Measurements from ENCODE around the gene CHMP6. TPM values are rescaled to one million over a fixed set of nuclear protein-coding genes. Genes with fewer than 3 reads are reported as not detected.

The CHMP6 gene
- total and polyA plus RNA-seq, 7 experiments from 2014 or later: 26.4 to 55.4 (median 46.2) TPM

- no peak overlapping the region for H3K27ac Mint-ChIP-seq
- Histone ChIP-seq H3K4me3 (ENCODE audit: low read length) (no peak overlapping the region), H3K27ac (ENCODE audit: low read depth, low read length) (no peak overlapping the region), H3K9me3 (ENCODE audit: control insufficient read depth in 2 of 3, low read length in 3 of 3) (no peaks in the 10 kb centered on the region), H3K4me1 (ENCODE audit: control insufficient read depth in 2 of 2, insufficient read depth in 2 of 2, low read length in 2 of 2) (peaks cover 0 to 6% of the 10 kb centered on the region in 2 donors), H3K27me3 (ENCODE audit: control insufficient read depth in 2 of 2, insufficient read depth in 2 of 2, low read length in 2 of 2) (no peaks in the 10 kb centered on the region), H3K36me3 (ENCODE audit: control insufficient read depth in 2 of 3, insufficient read depth in 3 of 3, low read length in 3 of 3) (peaks cover 0 to 58% (median 11%) of the 10 kb centered on the region in 3 experiments)
- H3K4me3 Mint-ChIP-seq: no peak overlapping the region
- peaks cover 0 to 12% (median 0%) of the 10 kb centered on the region in 5 donors for H3K27me3 Mint-ChIP-seq
- peaks cover 7 to 23% (median 15%) of the 10 kb centered on the region in 7 donors for H3K4me1 Mint-ChIP-seq
- peaks cover 0 to 9% (median 4%) of the 10 kb centered on the region in 5 donors for H3K36me3 Mint-ChIP-seq
- no peaks in the 10 kb centered on the region for H3K9me3 Mint-ChIP-seq
- intact Hi-C loops (cut with micrococcal nuclease): no loop called here
- CTCF ChIA-PET: no interaction called here
- ATAC-seq (peak; percentile 26), DNase-seq (no peak)
- POLR2A ChIA-PET: no interaction called here
Observed at GRCh38 chr17:80997424-80998117, 5.9 kb downstream of the CHMP6 start.

- Histone ChIP-seq H3K36me3 (ENCODE audit: control insufficient read depth in 2 of 3, insufficient read depth in 3 of 3, low read length in 3 of 3) (peaks cover 0 to 58% (median 11%) of the 10 kb centered on the region in 3 experiments), H3K4me3 (ENCODE audit: low read length) (no peak overlapping the region), H3K4me1 (ENCODE audit: control insufficient read depth in 2 of 2, insufficient read depth in 2 of 2, low read length in 2 of 2) (no peaks in the 10 kb centered on the region), H3K27ac (ENCODE audit: low read depth, low read length) (no peak overlapping the region), H3K9me3 (ENCODE audit: control insufficient read depth in 2 of 3, low read length in 3 of 3) (no peaks in the 10 kb centered on the region), H3K27me3 (ENCODE audit: control insufficient read depth in 2 of 2, insufficient read depth in 2 of 2, low read length in 2 of 2) (no peaks in the 10 kb centered on the region)
- intact Hi-C loops (cut with micrococcal nuclease): no loop called here
- Mint-ChIP-seq H3K36me3 (peaks cover 0 to 9% (median 4%) of the 10 kb centered on the region in 5 donors), H3K4me1 (peaks cover 4 to 20% (median 11%) of the 10 kb centered on the region in 7 donors), H3K27ac (peak overlapping the region in 1 of 9 donors; percentile 57), H3K9me3 (no peaks in the 10 kb centered on the region), H3K27me3 (peaks cover 0 to 17% (median 0%) of the 10 kb centered on the region in 5 donors), H3K4me3 (no peak overlapping the region)
- ATAC-seq (no peak), DNase-seq (no peak)
- POLR2A ChIA-PET: no interaction called here
- CTCF ChIA-PET: interaction anchor here (1.1 kb wide), 1 partner anchor 104 kb away, joined by 3 read pairs; no protein-coding TSS in a partner anchor
Observed at GRCh38 chr17:80998118-80998747, 6.6 kb downstream of the CHMP6 start.

- DNase-seq: no peak
- no peak overlapping the region for H3K4me3 ChIP-seq (ENCODE audit: low read length)
- peaks cover 0 to 3% of the 10 kb centered on the region in 2 donors for H3K27me3 ChIP-seq (ENCODE audit: control insufficient read depth in 2 of 2, insufficient read depth in 2 of 2, low read length in 2 of 2)
- peaks cover 0 to 5% of the 10 kb centered on the region in 2 donors for H3K4me1 ChIP-seq (ENCODE audit: control insufficient read depth in 2 of 2, insufficient read depth in 2 of 2, low read length in 2 of 2)
- H3K27me3 Mint-ChIP-seq: peaks cover 0 to 23% (median 0%) of the 10 kb centered on the region in 5 donors
- no peak for ATAC-seq
- POLR2A ChIA-PET: no interaction called here
- peaks cover 0 to 58% (median 11%) of the 10 kb centered on the region in 3 experiments for H3K36me3 ChIP-seq (ENCODE audit: control insufficient read depth in 2 of 3, insufficient read depth in 3 of 3, low read length in 3 of 3)
- no peaks in the 10 kb centered on the region for H3K9me3 ChIP-seq (ENCODE audit: control insufficient read depth in 2 of 3, low read length in 3 of 3)
- no peak overlapping the region for H3K4me3 Mint-ChIP-seq
- H3K27ac Mint-ChIP-seq: peak overlapping the region in 1 of 9 donors; percentile 57
- H3K4me1 Mint-ChIP-seq: peaks cover 0 to 19% (median 12%) of the 10 kb centered on the region in 7 donors
- CTCF ChIA-PET: interaction anchor here (0.6 to 1.1 kb wide), 2 partner anchors 103 to 1939 kb away, joined by 3 read pairs; no protein-coding TSS in a partner anchor
- H3K27ac ChIP-seq (ENCODE audit: low read depth, low read length): no peak overlapping the region
- H3K9me3 Mint-ChIP-seq: no peaks in the 10 kb centered on the region
- intact Hi-C loops (cut with micrococcal nuclease): no loop called here
- H3K36me3 Mint-ChIP-seq: peaks cover 0 to 9% (median 4%) of the 10 kb centered on the region in 5 donors
Observed at GRCh38 chr17:80998748-80999535, 7.3 kb downstream of the CHMP6 start.

- Histone ChIP-seq H3K36me3 (ENCODE audit: control insufficient read depth in 2 of 3, insufficient read depth in 3 of 3, low read length in 3 of 3) (peaks cover 0 to 58% (median 11%) of the 10 kb centered on the region in 3 experiments), H3K4me3 (ENCODE audit: low read length) (no peak overlapping the region), H3K27ac (ENCODE audit: low read depth, low read length) (no peak overlapping the region), H3K27me3 (ENCODE audit: control insufficient read depth in 2 of 2, insufficient read depth in 2 of 2, low read length in 2 of 2) (peaks cover 3% of the 10 kb centered on the region in 2 donors), H3K9me3 (ENCODE audit: control insufficient read depth in 2 of 3, low read length in 3 of 3) (no peaks in the 10 kb centered on the region), H3K4me1 (ENCODE audit: control insufficient read depth in 2 of 2, insufficient read depth in 2 of 2, low read length in 2 of 2) (peaks cover 2 to 10% of the 10 kb centered on the region in 2 donors)
- H3K27ac Mint-ChIP-seq: no peak overlapping the region
- DNase-seq: no peak
- intact Hi-C loops (cut with micrococcal nuclease): no loop called here
- H3K36me3 Mint-ChIP-seq: peaks cover 0 to 9% (median 4%) of the 10 kb centered on the region in 5 donors
- no peaks in the 10 kb centered on the region for H3K9me3 Mint-ChIP-seq
- no peak overlapping the region for H3K4me3 Mint-ChIP-seq
- POLR2A ChIA-PET: no interaction called here
- H3K4me1 Mint-ChIP-seq: peaks cover 3 to 19% (median 16%) of the 10 kb centered on the region in 7 donors
- CTCF ChIA-PET: interaction anchor here (0.6 kb wide), 1 partner anchor 1940 kb away, joined by 3 read pairs; no protein-coding TSS in a partner anchor
- H3K27me3 Mint-ChIP-seq: peaks cover 2 to 27% (median 3%) of the 10 kb centered on the region in 5 donors
- no peak for ATAC-seq
Observed at GRCh38 chr17:80999536-81000333, 8.1 kb downstream of the CHMP6 start.

GRCh38 chr17:81000334-81000630, 8.6 kb downstream of the CHMP6 start:
- ChIA-PET CTCF (no interaction called here), POLR2A (no interaction called here)
- H3K9me3 Mint-ChIP-seq: no peaks in the 10 kb centered on the region
- Histone ChIP-seq H3K27me3 (ENCODE audit: control insufficient read depth in 2 of 2, insufficient read depth in 2 of 2, low read length in 2 of 2) (peaks cover 3 to 4% of the 10 kb centered on the region in 2 donors), H3K4me1 (ENCODE audit: control insufficient read depth in 2 of 2, insufficient read depth in 2 of 2, low read length in 2 of 2) (peaks cover 3 to 13% of the 10 kb centered on the region in 2 donors), H3K27ac (ENCODE audit: low read depth, low read length) (no peak overlapping the region), H3K4me3 (ENCODE audit: low read length) (no peak overlapping the region), H3K9me3 (ENCODE audit: control insufficient read depth in 2 of 3, low read length in 3 of 3) (no peaks in the 10 kb centered on the region), H3K36me3 (ENCODE audit: control insufficient read depth in 2 of 3, insufficient read depth in 3 of 3, low read length in 3 of 3) (peaks cover 0 to 53% (median 11%) of the 10 kb centered on the region in 3 experiments)
- DNase-seq: no peak
- peaks cover 6 to 31% (median 6%) of the 10 kb centered on the region in 5 donors for H3K27me3 Mint-ChIP-seq
- ATAC-seq: no peak
- no peak overlapping the region for H3K4me3 Mint-ChIP-seq
- intact Hi-C loops (cut with micrococcal nuclease): no loop called here
- H3K27ac Mint-ChIP-seq: no peak overlapping the region
- peaks cover 5 to 22% (median 18%) of the 10 kb centered on the region in 7 donors for H3K4me1 Mint-ChIP-seq
- peaks cover 0 to 9% (median 4%) of the 10 kb centered on the region in 5 donors for H3K36me3 Mint-ChIP-seq

Data from naive thymus-derived CD4-positive, alpha-beta T cell (primary cell).